Glutamatergic neuron (in vitro differentiated cells): ENCODE measurements around the gene OGFOD3. TPM values are rescaled to one million over a fixed set of nuclear protein-coding genes. Genes with fewer than 3 reads are reported as not detected.
"Not testable (repeated sequence)": the region's sequence is repeated elsewhere in the genome, so short reads cannot be mapped to it uniquely, and the experiment has no call there.

Experiments
- DNase-seq: peaks from one replicate; pipeline ENCODE4 v3.0.0; 2022
- H3K27ac Mint-ChIP-seq: one replicate; pipeline ENCODE4 v1.8.0; 2020; ENCODE audit warnings: mild to moderate bottlenecking, mixed read lengths, inconsistent platforms; ENCODE audit not compliant: unreplicated experiment
- H3K27me3 Mint-ChIP-seq: one replicate; pipeline ENCODE4 v1.8.0; 2020; ENCODE audit warnings: mild to moderate bottlenecking, moderate library complexity, mixed read lengths, inconsistent platforms; ENCODE audit not compliant: unreplicated experiment
- H3K36me3 Mint-ChIP-seq: one replicate; pipeline ENCODE4 v1.8.0; 2020; ENCODE audit warnings: mild to moderate bottlenecking, mixed read lengths, inconsistent platforms; ENCODE audit not compliant: unreplicated experiment
- H3K4me1 Mint-ChIP-seq: one replicate; pipeline ENCODE4 v1.8.0; 2020; ENCODE audit warnings: mild to moderate bottlenecking, low read depth, mixed read lengths, inconsistent platforms; ENCODE audit not compliant: unreplicated experiment
- H3K4me3 Mint-ChIP-seq: one replicate; pipeline ENCODE4 v1.8.0; 2020; ENCODE audit warnings: mild to moderate bottlenecking, mixed read lengths, inconsistent platforms; ENCODE audit not compliant: unreplicated experiment
- H3K9me3 Mint-ChIP-seq: one replicate; pipeline ENCODE4 v1.8.0; 2020; ENCODE audit warnings: mild to moderate bottlenecking, moderate library complexity, mixed read lengths, inconsistent platforms; ENCODE audit not compliant: unreplicated experiment
- CTCF ChIP-seq: fragments of 200-600 bp; sonication (generic); IDR thresholded peaks from one replicate; pipeline ENCODE4 v1.5.0; 2021; ENCODE audit not compliant: partially characterized antibody, unreplicated experiment
- total RNA-seq: library from RNA; stranded (reverse); fragmentation: NEBNext Ultra II Directional; extraction: Animal tissue kit (Norgen Biotek cat#: 25700); gene quantifications from one replicate; pipeline ENCODE4 v1.2.1, GENCODE V29; 2021; ENCODE audit not compliant: unreplicated experiment

Gene OGFOD3
- total RNA-seq, 1 donor from 2014 or later, result 23.0 TPM

- Mint-ChIP-seq H3K9me3 (peaks cover 4% of the 10 kb centered on the region), H3K4me3 (peak overlapping the region; percentile 7)
Measured at GRCh38 chr17:82415336-82415735, 3.0 kb downstream of the OGFOD3 start.

GRCh38 chr17:82414548-82415281 lies 3.7 kb downstream of the OGFOD3 start:
- TF ChIP-seq CTCF, result peak; percentile 62
- H3K4me1 Mint-ChIP-seq, result peaks cover 14% of the 10 kb centered on the region
- no peak overlapping the region for H3K27ac Mint-ChIP-seq
- peaks cover 4% of the 10 kb centered on the region for H3K9me3 Mint-ChIP-seq
- H3K36me3 Mint-ChIP-seq, result peaks cover 1% of the 10 kb centered on the region
- peak overlapping the region; percentile 26 for H3K4me3 Mint-ChIP-seq
- DNase-seq, result peak; percentile 85
- H3K27me3 Mint-ChIP-seq, result peaks cover 3% of the 10 kb centered on the region

More at GRCh38 chr17:82415336-82415735, 3.0 kb downstream of the OGFOD3 start:
- no peak for TF ChIP-seq CTCF
- H3K27ac Mint-ChIP-seq, result no peak overlapping the region
- peaks cover 2% of the 10 kb centered on the region for H3K27me3 Mint-ChIP-seq
- DNase-seq, result no peak
- H3K4me1 Mint-ChIP-seq, result peaks cover 14% of the 10 kb centered on the region
- peaks cover 7% of the 10 kb centered on the region for H3K36me3 Mint-ChIP-seq

GRCh38 chr17:82412535-82413520 lies 5.6 kb downstream of the OGFOD3 start:
- Mint-ChIP-seq H3K27ac (no peak overlapping the region), H3K36me3 (no peaks in the 10 kb centered on the region), H3K9me3 (peaks cover 3% of the 10 kb centered on the region), H3K27me3 (peaks cover 4% of the 10 kb centered on the region), H3K4me3 (peak overlapping the region; percentile 32), H3K4me1 (peaks cover 17% of the 10 kb centered on the region)
- no peak for DNase-seq
- no peak for TF ChIP-seq CTCF

- H3K36me3 Mint-ChIP-seq, H3K9me3 Mint-ChIP-seq, H3K27me3 Mint-ChIP-seq, H3K27ac Mint-ChIP-seq, DNase-seq, H3K4me3 Mint-ChIP-seq: not testable (repeated sequence)
- peaks cover 17% of the 10 kb centered on the region for H3K4me1 Mint-ChIP-seq
Measured at GRCh38 chr17:82412081-82412480, 6.3 kb downstream of the OGFOD3 start.

- H3K27me3 Mint-ChIP-seq, result peaks cover 4% of the 10 kb centered on the region
- H3K36me3 Mint-ChIP-seq, result no peaks in the 10 kb centered on the region
- H3K27ac Mint-ChIP-seq, result no peak overlapping the region
- H3K4me1 Mint-ChIP-seq, result peaks cover 17% of the 10 kb centered on the region
- no peak for DNase-seq
- no peak for TF ChIP-seq CTCF
- H3K4me3 Mint-ChIP-seq, result no peak overlapping the region
- no peaks in the 10 kb centered on the region for H3K9me3 Mint-ChIP-seq
Measured at GRCh38 chr17:82411396-82412053, 6.9 kb downstream of the OGFOD3 start.
